LNCaP clone FGC (cell line): ENCODE measurements around the gene SPIN1.

Source experiments
- DNase-seq: peaks from one replicate; pipeline ENCODE4 v3.0.0-alpha.2; 2011; ENCODE audit warnings: low read depth
- H3K4me3 ChIP-seq: 2 replicates; pipeline ENCODE4 v1.5.1; 2011; ENCODE audit warnings: mild to moderate bottlenecking, low read depth, low read length, control low read depth
- CTCF ChIP-seq: IDR thresholded peaks from 2 replicates; pipeline ENCODE4 v1.5.1; 2012; ENCODE audit warnings: mild to moderate bottlenecking; ENCODE audit not compliant: control insufficient read depth, insufficient read depth; ENCODE audit errors: extremely low read depth

SPIN1 gene

GRCh38 chr9:88388886-88389605 is 802 bp downstream of the SPIN1 start:
- H3K4me3 ChIP-seq: peak overlapping the region; percentile 85

GRCh38 chr9:88390371-88390990 is 2.2 kb downstream of the SPIN1 start:
- TF ChIP-seq CTCF: no peak
- DNase-seq: no peak
- no peak overlapping the region for H3K4me3 ChIP-seq

More at GRCh38 chr9:88388886-88389605, 802 bp downstream of the SPIN1 start:
- peak; percentile 0; the same call in 1 of the 2 replicates for TF ChIP-seq CTCF
- peak; percentile 26 for DNase-seq

GRCh38 chr9:88391236-88391635 is 3.0 kb downstream of the SPIN1 start:
- no peak for DNase-seq
- no peak overlapping the region for H3K4me3 ChIP-seq
- TF ChIP-seq CTCF: no peak

GRCh38 chr9:88391921-88392320 is 3.7 kb downstream of the SPIN1 start:
- TF ChIP-seq CTCF: no peak
- no peak for DNase-seq
- H3K4me3 ChIP-seq: no peak overlapping the region

- H3K4me3 ChIP-seq: no peak overlapping the region
- DNase-seq: no peak
- no peak for TF ChIP-seq CTCF
Observed at GRCh38 chr9:88392549-88392948, 4.3 kb downstream of the SPIN1 start.

GRCh38 chr9:88396836-88397577 is 8.8 kb downstream of the SPIN1 start:
- DNase-seq: no peak
- no peak overlapping the region for H3K4me3 ChIP-seq
- TF ChIP-seq CTCF: no peak
